Activated CD4-positive, alpha-beta T cell treated with anti-CD3 and anti-CD28 coated beads, Interleukin-2, amount 50 U/mL, for 24 hours (primary cell): ENCODE results near the gene ZXDC.

Experiments used
- DNase-seq, 2 donors: peaks; one replicate each; pipeline ENCODE4 v3.0.0-alpha.2; 2020; ENCODE audit warnings: low read depth in 1 of 2, low spot score in 1 of 2

The ZXDC gene

GRCh38 chr3:126397610-126398422 is 77.9 kb downstream of the ZXDC start:
- no peak for DNase-seq

DNA sequence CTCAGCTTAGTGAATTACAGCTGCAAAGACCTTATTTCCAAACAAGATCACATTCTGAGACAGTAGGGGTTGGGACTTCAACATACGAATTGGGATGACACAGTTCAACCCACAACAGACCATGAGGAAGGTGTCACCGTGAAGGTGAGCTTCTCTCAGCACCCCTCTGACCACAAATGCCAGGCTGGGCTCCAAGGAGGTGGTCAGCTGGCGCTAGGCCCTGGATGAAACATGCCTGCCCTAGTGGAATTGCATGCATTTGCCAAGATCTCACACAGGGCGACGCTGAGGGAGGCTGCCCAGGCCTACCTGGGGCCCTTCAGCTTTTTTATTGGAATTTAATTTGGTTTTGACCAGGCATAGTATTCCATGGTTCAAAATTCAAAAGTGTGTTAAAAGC is 79.2 kb downstream of the ZXDC start:
- no peak for DNase-seq

DNA sequence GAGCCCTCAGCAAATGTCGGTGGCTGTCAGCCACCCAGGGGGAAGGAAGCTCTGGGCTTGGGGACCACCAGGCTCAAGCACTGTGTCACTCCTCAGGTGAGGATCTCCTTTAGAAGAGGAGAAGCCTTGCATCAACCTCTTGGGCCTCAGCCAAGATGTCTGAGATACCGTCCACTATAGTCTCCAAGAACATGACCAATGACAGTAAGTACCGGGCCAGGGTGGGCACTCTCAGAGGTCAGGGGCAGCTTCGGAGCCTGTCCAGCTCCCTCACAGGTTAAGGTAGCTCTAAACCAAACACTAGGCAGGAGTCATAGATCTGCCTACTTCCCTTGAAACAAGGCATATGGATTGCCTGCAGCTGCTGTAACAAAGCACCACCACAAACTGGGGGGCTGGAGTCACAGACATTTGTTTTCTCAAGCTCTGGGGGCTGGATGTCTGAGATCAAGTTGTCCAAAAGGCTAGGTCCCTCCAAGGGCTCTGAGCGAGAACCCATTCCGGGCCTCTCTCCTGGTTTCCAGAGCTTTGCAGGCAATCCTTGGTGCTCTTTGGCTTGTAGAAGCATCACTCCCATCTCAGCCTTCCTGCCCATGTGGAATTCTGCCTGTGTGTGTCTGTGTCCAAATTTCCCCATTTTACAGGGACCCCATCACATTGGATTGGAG is 79.7 kb downstream of the ZXDC start:
- no peak for DNase-seq

GRCh38 chr3:126394977-126395321 is 80.7 kb downstream of the ZXDC start:
- DNase-seq = no peak

GRCh38 chr3:126394179-126394976 is 81.3 kb downstream of the ZXDC start, which contains the start of gene CFAP100:
CFAP100 (plus strand) TSS chr3:126394909; CDS start chr3:126396001, 1,092 bp downstream.
- no peak for DNase-seq

DNA sequence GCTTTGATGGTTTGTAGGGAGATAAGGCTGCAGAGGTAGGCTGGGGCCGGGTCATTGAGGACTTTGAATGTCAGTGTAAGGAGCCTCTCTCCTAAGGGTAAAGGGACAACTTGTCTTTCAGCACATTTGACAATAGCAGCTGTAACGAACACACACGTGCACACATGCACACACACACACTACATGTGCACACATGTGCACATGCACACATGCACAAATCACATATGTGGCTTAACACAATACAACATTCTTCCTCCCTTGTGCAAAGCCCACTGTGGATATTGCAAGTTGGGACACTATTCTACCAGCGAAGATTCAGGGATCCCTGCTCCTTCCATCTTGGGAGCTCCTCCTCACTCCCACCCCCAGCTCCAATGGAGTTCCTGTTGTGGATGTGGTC is 82.1 kb downstream of the ZXDC start:
- no peak for DNase-seq

GRCh38 chr3:126392246-126392645 is 83.4 kb downstream of the ZXDC start:
- no peak for DNase-seq

DNA sequence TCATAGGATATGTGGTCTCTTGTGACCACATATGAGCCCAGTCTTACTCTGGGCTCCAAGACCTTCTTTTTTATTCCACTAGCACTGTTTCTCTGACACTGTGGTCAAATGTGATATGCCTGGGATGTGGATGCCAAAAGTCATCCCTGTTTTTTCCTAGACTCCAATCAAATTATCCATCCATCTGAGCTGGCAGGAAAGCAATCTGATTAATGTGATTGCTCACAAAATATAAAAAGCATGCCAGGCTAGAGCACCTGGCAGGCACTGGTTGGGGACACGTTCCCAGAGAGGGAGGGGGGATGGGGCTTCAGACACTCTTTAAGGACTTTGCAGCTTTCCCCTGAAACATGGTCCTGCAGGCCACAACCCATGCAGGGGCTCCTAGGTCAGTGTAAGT is 84.1 kb downstream of the ZXDC start:
- no peak for DNase-seq

DNA sequence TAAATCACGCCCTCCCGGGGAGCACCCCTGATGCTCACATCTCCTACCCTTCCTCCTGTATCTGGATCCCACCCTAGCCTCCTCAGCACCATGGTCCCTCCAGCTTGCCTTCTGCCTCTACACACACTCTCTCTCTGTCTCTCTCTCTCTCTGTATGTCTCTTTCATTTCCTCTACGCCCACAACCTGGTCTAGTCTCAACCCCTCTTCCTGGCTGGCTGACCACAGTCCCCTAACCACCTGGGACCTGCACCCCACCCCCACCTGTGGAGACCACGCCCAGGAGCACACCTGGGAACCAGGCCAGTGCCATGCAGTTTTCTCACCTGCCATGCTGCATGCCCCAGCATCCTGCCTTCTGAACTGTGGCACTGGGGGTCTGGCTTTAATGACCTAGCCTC is 84.9 kb downstream of the ZXDC start:
- no peak for DNase-seq

DNA sequence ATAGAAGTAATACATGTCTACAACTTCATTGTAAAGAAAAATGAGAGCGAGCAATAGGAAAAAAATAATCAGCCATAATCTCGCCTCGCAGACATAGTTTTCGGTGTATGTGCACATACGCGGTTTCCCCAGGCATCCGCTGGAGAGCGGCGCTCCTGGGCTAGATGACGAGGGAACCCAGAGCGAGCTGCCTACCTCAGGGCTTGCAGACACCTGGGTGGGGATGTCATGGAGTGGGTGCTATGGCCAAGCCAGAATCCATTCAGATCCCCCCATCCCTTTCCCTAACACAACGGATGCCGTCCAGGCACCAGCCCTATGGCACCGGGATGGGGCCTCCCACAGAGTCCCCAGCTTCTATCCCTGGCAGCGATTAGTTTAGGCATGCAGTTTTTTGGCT is 85.5 kb downstream of the ZXDC start:
- DNase-seq = no peak

- DNase-seq = no peak
These were observed 85.9 kb downstream of the ZXDC start for GRCh38 chr3:126389794-126390146.

- no peak for DNase-seq
These were observed 86.4 kb downstream of the ZXDC start for GRCh38 chr3:126389112-126389793.
